Measurements from ENCODE around the gene TRAPPC14.

- TF ChIP-seq SMC3 (IDR thresholded peaks at IDR 0.05; ENCODE audit: low read depth, low read length) (no peak), CTCF (IDR thresholded peaks at IDR 0.05) (no peak), POLR2AphosphoS5 (IDR thresholded peaks at IDR 0.05; ENCODE audit: low read depth, low read length) (no peak), REST (IDR thresholded peaks at IDR 0.05; ENCODE audit: low read depth, low read length) (no peak), JUND (IDR thresholded peaks at IDR 0.05) (no peak), GATA2 (CRISPR knock-in tag; IDR thresholded peaks at IDR 0.05) (no peak), IRF3 (IDR thresholded peaks at IDR 0.05; ENCODE audit: low read depth, low read length) (no peak), RAD21 (IDR thresholded peaks at IDR 0.05; ENCODE audit: low read length) (no peak), CHD2 (IDR thresholded peaks at IDR 0.05; ENCODE audit: low read length, partially characterized antibody) (no peak)
These were observed 36.5 kb downstream of the TRAPPC14 start for GRCh38 chr7:100122067-100122466.
